Lower leg skin (tissue), 4 donors: ENCODE results near the gene PGLYRP1. TPM values are rescaled to one million over a fixed set of nuclear protein-coding genes. Genes with fewer than 3 reads are reported as not detected.

ENCODE experiments used
- DNase-seq, 2 donors: peaks; one replicate each; pipeline ENCODE4 v3.0.0-alpha.2; 2019; ENCODE audit warnings: low spot score in 2 of 2
- H3K4me3 ChIP-seq: fragments of 200-600 bp; sonication (generic); 2 replicates; pipeline ENCODE4 v1.5.1; 2017; ENCODE audit warnings: mild to moderate bottlenecking, low read depth; ENCODE audit not compliant: poor library complexity, severe bottlenecking
- POLR2A ChIP-seq, 2 donors: fragments of 450-650 bp; IDR thresholded peaks; one replicate each; pipeline ENCODE4 v1.6.1; 2016 to 2017; ENCODE audit warnings: antibody characterized with exemption in 2 of 2, mild to moderate bottlenecking in 1 of 2, moderate library complexity in 1 of 2
- WGBS, 2 donors: methylation state at CpG; one replicate each; pipeline ENCODE4 v1.1.5; 2018; 5-methylcytosine and 5-hydroxymethylcytosine counted together
- intact Hi-C: fragments of 100-400 bp; cut with DNase I; formaldehyde crosslinking; loops from one replicate; pipeline ENCODE4 v1.15.0; 2023; ENCODE audit warnings: low total_unique reads
- total RNA-seq, 4 donors: library from RNA; depleted of rRNA; stranded (reverse); fragments of >200 nt; gene quantifications; one replicate each; pipeline ENCODE4 v1.1.0, GENCODE V29; 2016
- TF ChIP-seq, protein P1 (sequence below), 3 donors: fragments of 450-650 bp; IDR thresholded peaks; one replicate each; pipeline ENCODE4 v1.5.1; 2016; ENCODE audit warnings: antibody characterized with exemption in 3 of 3, mild to moderate bottlenecking in 3 of 3, moderate library complexity in 2 of 3

Gene PGLYRP1
- total RNA-seq, 4 donors from 2014 or later: not detected

DNA sequence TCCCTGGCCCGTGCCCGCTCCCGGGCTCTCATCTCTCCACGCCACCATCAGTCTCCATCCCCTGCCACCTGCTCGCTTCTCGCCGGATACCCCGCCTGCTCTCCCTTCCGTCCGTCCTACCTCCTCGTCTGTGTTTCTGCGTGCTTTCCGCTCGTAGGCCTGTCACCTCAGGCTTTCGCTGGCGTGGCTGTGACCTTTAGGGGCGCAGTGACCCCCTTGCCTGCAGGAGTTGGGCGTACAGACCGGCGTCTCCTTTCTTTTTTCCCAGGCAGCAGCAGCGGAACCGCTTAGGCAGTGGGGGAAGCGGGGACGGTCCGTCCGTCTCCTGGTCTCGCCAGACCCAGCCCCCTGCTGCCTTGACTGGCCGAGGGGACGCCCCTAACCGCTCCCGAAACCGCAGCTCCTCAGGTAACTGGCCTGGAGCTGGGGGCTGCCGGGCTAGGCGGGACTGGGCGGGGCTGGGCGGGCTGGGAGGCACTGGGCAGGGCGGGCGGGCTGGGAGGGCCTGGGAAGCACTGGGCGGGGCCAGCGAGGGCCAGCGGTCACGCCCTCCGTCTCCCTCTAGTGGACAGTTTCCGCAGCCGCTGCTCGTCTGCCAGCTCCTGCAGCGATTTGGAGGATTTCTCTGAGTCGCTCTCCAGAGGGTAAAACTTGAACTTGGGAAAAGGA is 6.3 kb downstream of the PGLYRP1 start:
- TF ChIP-seq, protein P1, sequence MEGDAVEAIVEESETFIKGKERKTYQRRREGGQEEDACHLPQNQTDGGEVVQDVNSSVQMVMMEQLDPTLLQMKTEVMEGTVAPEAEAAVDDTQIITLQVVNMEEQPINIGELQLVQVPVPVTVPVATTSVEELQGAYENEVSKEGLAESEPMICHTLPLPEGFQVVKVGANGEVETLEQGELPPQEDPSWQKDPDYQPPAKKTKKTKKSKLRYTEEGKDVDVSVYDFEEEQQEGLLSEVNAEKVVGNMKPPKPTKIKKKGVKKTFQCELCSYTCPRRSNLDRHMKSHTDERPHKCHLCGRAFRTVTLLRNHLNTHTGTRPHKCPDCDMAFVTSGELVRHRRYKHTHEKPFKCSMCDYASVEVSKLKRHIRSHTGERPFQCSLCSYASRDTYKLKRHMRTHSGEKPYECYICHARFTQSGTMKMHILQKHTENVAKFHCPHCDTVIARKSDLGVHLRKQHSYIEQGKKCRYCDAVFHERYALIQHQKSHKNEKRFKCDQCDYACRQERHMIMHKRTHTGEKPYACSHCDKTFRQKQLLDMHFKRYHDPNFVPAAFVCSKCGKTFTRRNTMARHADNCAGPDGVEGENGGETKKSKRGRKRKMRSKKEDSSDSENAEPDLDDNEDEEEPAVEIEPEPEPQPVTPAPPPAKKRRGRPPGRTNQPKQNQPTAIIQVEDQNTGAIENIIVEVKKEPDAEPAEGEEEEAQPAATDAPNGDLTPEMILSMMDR (IDR thresholded peaks at IDR 0.05): no peak
- no peak for TF ChIP-seq POLR2A (IDR thresholded peaks at IDR 0.05)
- peak overlapping the region; percentile 57 for H3K4me3 ChIP-seq
- intact Hi-C loops: no loop called here
- WGBS, 2 donors: 0 to 1% methylated on average over 37 to 44 of the region's 48 CpGs
- DNase-seq: peak; percentile 59 to 95

DNA sequence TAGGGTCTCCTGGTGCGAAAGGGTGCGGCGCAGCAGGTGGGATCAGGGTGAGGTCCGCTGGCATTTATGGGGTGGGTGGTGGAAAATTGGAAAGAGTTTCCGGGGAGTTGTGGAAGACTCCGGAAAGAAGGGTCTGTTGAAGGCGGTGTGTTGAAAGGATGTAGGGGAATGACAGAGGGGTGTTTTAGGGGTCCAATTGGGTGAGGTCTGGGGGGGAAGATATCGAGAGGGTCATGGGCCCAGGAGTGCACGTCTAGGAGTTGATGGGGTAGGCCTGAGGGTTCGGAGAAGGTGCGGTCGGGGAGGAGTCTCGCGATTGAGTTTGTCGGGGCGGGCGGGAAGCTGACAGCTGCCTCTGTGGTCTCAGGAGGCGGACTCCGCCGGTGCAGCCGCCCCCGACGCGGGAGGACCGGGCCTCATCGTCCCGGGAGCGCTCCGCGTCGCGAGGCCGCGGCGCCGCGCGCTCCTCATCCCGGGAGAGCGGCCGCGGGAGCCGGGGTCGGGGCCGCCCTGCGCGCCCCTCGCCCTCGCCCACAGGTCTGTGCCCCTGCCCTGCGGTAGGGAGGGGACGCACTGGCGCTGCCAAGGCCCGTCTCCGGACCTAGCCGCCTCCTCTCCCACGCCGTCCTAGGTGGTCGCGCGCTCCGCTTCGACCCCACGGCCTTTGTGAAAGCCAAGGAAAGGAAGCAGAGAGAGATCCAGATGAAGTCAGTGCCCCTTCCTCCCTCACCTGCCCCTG is 7.0 kb downstream of the PGLYRP1 start:
- TF ChIP-seq, protein P1 (IDR thresholded peaks at IDR 0.05): no peak
- no peak for TF ChIP-seq POLR2A (IDR thresholded peaks at IDR 0.05)
- intact Hi-C loops: no loop called here
- DNase-seq: no peak
- WGBS, 2 donors: 2 to 4% methylated on average over 31 to 39 of the region's 63 CpGs
- H3K4me3 ChIP-seq: peak overlapping the region; percentile 57

DNA sequence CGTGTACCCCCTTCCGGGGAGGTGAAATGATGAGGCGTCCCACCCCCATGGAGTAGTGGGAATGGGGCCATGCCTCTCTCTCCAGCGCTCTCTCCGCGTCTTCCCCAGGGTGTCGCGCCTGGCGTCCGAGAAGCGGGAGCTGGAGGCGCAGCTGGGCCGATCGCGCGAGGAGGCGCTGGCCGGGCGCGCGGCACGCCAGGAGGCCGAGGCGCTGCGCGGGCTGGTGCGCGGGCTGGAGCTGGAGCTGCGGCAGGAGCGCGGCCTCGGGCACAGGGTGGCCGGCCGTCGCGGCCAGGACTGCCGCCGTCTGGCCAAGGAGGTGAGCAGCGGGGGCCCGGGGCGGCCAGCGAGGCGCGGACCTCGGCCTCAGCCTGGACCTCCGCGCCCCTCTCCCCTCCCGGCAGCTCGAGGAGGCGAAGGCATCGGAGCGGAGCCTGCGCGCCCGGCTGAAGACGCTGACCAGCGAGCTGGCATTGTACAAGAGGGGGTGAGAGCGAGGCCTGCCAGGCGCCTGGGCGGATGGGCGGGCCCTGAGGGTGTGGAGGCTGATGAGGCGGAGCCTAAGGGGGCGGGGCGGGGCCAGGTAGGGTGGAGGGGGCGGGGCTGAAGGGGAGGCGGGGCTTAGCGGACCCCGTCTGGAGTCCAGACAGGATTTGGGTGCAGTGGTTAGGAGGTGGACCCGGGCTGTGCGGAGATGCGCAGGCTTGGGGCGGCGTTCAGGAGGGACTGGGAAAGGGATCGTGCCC is 7.7 kb downstream of the PGLYRP1 start:
- H3K4me3 ChIP-seq: peak overlapping the region; percentile 18
- TF ChIP-seq POLR2A (IDR thresholded peaks at IDR 0.05): no peak
- TF ChIP-seq, protein P1 (IDR thresholded peaks at IDR 0.05): no peak
- intact Hi-C loops: no loop called here
- DNase-seq: peak; percentile 54 to 94
- 6 to 13% methylated on average over 32 to 58 of the region's 74 CpGs for WGBS, 2 donors

DNA sequence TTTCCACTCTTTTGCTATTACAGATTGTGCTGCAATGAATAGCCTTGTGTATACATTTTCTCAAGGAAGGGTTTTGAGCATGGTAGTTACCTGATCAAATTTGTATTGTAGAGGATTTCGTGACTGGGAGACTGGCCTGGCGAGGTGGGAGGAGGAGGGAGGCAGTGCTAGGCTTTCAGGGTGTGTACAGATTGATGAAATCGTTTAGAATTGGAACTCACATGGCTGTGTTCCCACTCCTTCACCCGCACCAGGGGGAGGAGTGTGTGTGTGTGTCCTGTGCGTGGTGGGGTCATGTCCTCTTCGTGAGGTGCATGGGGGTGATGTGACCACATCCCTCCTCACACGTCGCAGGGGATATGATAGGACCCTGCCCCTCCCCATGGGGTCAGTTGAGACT is 8.3 kb downstream of the PGLYRP1 start:
- TF ChIP-seq POLR2A (IDR thresholded peaks at IDR 0.05): no peak
- TF ChIP-seq, protein P1 (IDR thresholded peaks at IDR 0.05): no peak
- H3K4me3 ChIP-seq: no peak overlapping the region
- DNase-seq: no peak
- intact Hi-C loops: no loop called here
- 32% methylated on average over 8 of the region's 8 CpGs for WGBS, 2 donors

DNA sequence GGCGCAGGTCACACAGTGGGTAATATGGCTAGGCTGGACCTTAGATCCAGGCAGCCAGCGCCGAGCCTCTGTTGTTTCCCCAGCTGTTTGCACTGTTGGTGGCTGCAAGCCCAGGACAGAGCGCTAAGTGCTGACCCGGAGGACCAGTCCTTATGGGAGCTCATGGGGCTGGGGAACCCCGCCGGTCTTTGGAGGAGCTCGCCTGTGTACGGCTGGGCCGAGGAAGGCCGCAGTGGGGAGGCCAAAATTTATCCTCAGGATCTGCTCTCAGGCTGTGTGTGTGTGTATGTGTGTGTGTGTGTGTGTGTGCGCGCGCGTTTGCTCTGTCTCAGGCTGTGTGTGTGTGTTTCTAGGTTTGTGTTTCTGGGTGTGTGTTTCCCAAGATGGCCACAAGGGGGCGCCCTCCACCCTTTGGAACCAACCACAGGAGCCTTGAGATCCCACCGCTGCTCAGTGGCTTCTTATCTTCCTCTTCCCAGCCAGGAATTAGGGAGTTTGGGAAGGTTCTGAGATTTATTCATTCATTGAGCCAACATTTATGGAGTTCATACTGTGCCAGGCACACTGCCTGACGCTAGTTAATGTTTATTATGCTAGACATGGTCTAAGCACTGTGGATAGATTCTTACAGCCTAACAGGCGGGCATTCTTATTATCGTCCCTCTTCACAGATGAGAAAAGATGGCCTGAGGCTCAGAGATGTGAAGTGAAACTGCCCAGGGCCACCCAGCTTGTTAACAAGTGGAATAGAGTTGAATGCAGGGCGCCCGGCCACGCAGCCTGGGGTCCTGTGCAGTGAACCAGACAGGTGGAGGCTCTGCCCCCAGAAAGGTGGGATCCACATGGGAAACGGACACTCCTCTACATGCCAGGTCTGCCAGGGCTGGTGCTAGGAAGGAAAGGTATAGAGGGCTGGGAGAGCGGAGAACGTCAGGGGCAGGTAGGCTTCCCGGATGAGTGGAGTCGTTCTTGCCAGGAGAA is 13.0 kb downstream of the PGLYRP1 start:
- TF ChIP-seq, protein P1 (IDR thresholded peaks at IDR 0.05): no peak
- no peak for TF ChIP-seq POLR2A (IDR thresholded peaks at IDR 0.05)
- DNase-seq: peak in 1 of 2 donors; percentile 91
- no peak overlapping the region for H3K4me3 ChIP-seq
- WGBS, 2 donors: 64 to 66% methylated on average over 21 to 28 of the region's 28 CpGs
- intact Hi-C loops: no loop called here
